GM18867 (cell line): ENCODE data around the gene DDR2.

Source experiments
- ATAC-seq: cut with Tn5 transposase; IDR thresholded peaks from one replicate; pipeline ENCODE4 v1.9.1; 2021; ENCODE audit warnings: mild to moderate bottlenecking, moderate library complexity; ENCODE audit not compliant: unreplicated experiment

The DDR2 gene

GRCh38 chr1:162670928-162671663 lies 38.8 kb downstream of the DDR2 start:
- ATAC-seq = no peak

GRCh38 chr1:162671664-162672410 lies 39.6 kb downstream of the DDR2 start:
- no peak for ATAC-seq

GRCh38 chr1:162672622-162673260 lies 40.5 kb downstream of the DDR2 start:
- ATAC-seq = no peak

- no peak for ATAC-seq
Observed at GRCh38 chr1:162674034-162674608, 41.9 kb downstream of the DDR2 start.

GRCh38 chr1:162676087-162676486 lies 43.8 kb downstream of the DDR2 start:
- no peak for ATAC-seq

GRCh38 chr1:162676750-162677149 lies 44.5 kb downstream of the DDR2 start:
- ATAC-seq = no peak

GRCh38 chr1:162677607-162678371 lies 45.5 kb downstream of the DDR2 start:
- ATAC-seq = no peak

- ATAC-seq = no peak
Observed at GRCh38 chr1:162678439-162678838, 46.2 kb downstream of the DDR2 start.

- no peak for ATAC-seq
Observed at GRCh38 chr1:162679298-162679697, 47.0 kb downstream of the DDR2 start.

- ATAC-seq = no peak
Observed at GRCh38 chr1:162680419-162681121, 48.3 kb downstream of the DDR2 start.

- no peak for ATAC-seq
Observed at GRCh38 chr1:162681122-162681436, 48.8 kb downstream of the DDR2 start.

GRCh38 chr1:162682013-162682419 lies 49.8 kb downstream of the DDR2 start:
- no peak for ATAC-seq

GRCh38 chr1:162687870-162688269 lies 55.6 kb downstream of the DDR2 start:
- ATAC-seq = peak; percentile 71

GRCh38 chr1:162688521-162688920 lies 56.3 kb downstream of the DDR2 start:
- no peak for ATAC-seq

GRCh38 chr1:162688931-162689330 lies 56.7 kb downstream of the DDR2 start:
- ATAC-seq = no peak

GRCh38 chr1:162689745-162690671 lies 57.7 kb downstream of the DDR2 start:
- no peak for ATAC-seq

GRCh38 chr1:162690672-162691434 lies 58.6 kb downstream of the DDR2 start:
- no peak for ATAC-seq

- no peak for ATAC-seq
Observed at GRCh38 chr1:162691999-162692575, 59.8 kb downstream of the DDR2 start.
